ENCODE data around the gene CLASP1. TPM values are rescaled to one million over a fixed set of nuclear protein-coding genes. Genes with fewer than 3 reads are reported as not detected.

The CLASP1 gene
- total RNA-seq, 1 experiment from 2014 or later = 49.2 TPM

DNA sequence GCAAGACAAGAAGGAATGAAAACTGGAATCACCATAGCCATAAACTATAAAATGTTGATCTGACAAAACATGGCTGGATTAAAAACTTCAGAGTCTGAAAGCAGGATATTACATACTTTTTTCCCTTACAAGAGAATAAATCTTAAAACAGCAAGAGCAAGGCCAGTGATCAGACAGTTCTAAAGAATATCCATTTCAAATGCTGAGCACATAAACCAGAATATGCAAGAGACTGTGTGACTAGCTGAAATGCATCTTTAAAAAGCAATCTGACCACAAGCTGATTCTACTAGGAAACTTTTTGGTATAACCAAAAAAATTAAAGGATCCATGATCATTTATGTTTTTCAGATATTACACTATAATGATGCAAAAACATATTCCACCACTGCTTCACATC is 239.3 kb downstream of the CLASP1 start:
- no TSS peak for BruUV-seq (replicated peaks)
- H3K27ac ChIP-seq (ENCODE audit: low read length) = no peak overlapping the region
- TF ChIP-seq TCF7L2 (IDR thresholded peaks at IDR 0.05; ENCODE audit: low read depth, low read length) = no peak
- no peak for TF ChIP-seq POLR2AphosphoS5 (IDR thresholded peaks at IDR 0.05; ENCODE audit: low read depth, low read length)
- TF ChIP-seq SIN3A (IDR thresholded peaks at IDR 0.05; ENCODE audit: borderline replicate concordance, insufficient read depth, low read depth, low read length) = no peak
- TF ChIP-seq, protein P1, sequence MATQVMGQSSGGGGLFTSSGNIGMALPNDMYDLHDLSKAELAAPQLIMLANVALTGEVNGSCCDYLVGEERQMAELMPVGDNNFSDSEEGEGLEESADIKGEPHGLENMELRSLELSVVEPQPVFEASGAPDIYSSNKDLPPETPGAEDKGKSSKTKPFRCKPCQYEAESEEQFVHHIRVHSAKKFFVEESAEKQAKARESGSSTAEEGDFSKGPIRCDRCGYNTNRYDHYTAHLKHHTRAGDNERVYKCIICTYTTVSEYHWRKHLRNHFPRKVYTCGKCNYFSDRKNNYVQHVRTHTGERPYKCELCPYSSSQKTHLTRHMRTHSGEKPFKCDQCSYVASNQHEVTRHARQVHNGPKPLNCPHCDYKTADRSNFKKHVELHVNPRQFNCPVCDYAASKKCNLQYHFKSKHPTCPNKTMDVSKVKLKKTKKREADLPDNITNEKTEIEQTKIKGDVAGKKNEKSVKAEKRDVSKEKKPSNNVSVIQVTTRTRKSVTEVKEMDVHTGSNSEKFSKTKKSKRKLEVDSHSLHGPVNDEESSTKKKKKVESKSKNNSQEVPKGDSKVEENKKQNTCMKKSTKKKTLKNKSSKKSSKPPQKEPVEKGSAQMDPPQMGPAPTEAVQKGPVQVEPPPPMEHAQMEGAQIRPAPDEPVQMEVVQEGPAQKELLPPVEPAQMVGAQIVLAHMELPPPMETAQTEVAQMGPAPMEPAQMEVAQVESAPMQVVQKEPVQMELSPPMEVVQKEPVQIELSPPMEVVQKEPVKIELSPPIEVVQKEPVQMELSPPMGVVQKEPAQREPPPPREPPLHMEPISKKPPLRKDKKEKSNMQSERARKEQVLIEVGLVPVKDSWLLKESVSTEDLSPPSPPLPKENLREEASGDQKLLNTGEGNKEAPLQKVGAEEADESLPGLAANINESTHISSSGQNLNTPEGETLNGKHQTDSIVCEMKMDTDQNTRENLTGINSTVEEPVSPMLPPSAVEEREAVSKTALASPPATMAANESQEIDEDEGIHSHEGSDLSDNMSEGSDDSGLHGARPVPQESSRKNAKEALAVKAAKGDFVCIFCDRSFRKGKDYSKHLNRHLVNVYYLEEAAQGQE (IDR thresholded peaks at IDR 0.05; ENCODE audit: insufficient read depth in 1 of 2, low read depth in 2 of 2, low read length in 1 of 2) = no peak
- TF ChIP-seq, protein P2, sequence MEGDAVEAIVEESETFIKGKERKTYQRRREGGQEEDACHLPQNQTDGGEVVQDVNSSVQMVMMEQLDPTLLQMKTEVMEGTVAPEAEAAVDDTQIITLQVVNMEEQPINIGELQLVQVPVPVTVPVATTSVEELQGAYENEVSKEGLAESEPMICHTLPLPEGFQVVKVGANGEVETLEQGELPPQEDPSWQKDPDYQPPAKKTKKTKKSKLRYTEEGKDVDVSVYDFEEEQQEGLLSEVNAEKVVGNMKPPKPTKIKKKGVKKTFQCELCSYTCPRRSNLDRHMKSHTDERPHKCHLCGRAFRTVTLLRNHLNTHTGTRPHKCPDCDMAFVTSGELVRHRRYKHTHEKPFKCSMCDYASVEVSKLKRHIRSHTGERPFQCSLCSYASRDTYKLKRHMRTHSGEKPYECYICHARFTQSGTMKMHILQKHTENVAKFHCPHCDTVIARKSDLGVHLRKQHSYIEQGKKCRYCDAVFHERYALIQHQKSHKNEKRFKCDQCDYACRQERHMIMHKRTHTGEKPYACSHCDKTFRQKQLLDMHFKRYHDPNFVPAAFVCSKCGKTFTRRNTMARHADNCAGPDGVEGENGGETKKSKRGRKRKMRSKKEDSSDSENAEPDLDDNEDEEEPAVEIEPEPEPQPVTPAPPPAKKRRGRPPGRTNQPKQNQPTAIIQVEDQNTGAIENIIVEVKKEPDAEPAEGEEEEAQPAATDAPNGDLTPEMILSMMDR (IDR thresholded peaks at IDR 0.05) = no peak
- ChIA-PET POLR2A (no interaction called here), CTCF (no interaction called here)
- H3K9me3 ChIP-seq (ENCODE audit: control insufficient read depth, insufficient read depth, low read depth, low read length) = no peaks in the 10 kb centered on the region
- DNase-seq (ENCODE audit: low read depth, low spot score) (no peak), ATAC-seq (no peak)
- H3K4me1 ChIP-seq (ENCODE audit: control insufficient read depth, insufficient read depth, low read length) = no peaks in the 10 kb centered on the region
- H3K4me3 ChIP-seq (ENCODE audit: low read depth in 2 of 2, low read length in 2 of 2) = no peak overlapping the region
- H3K36me3 ChIP-seq (ENCODE audit: control insufficient read depth, insufficient read depth, low read length) = peaks cover 2% of the 10 kb centered on the region
- intact Hi-C loops (cut with micrococcal nuclease; ENCODE audit: unreplicated experiment) = loop anchor here (10.0 kb wide), 1 partner anchor 105 kb away; no protein-coding TSS in a partner anchor
- no peaks in the 10 kb centered on the region for H3K27me3 ChIP-seq (ENCODE audit: control insufficient read depth, insufficient read depth, low read length)
- in situ Hi-C loops (cut with HindIII; ENCODE audit: low pct_unique_long_range_greater_than_20kb, low sequenced_read_pairs) = no loop called here

DNA sequence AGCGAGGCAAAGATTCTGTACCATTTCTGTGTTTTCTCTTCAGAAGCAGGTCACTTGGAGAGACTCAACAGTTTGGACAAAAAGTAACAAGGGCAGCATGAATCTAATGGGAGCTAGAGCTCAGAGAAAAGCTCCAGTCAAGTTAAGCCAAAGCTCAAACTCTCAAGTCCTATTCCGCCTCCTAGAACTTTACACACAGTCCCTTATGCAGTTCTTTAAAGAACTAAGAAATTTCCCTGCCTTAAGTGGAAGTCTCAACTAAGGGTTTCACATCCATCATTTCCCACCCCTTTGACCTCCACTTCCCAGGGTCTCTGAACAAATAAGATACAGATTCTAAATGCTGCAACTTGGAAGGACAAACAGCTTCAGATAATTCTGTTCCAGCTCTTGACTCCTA is 239.9 kb downstream of the CLASP1 start:
- BruUV-seq (replicated peaks) = no TSS peak
- ATAC-seq (no peak), DNase-seq (ENCODE audit: low read depth, low spot score) (no peak)
- H3K36me3 ChIP-seq (ENCODE audit: control insufficient read depth, insufficient read depth, low read length) = peaks cover 4% of the 10 kb centered on the region
- in situ Hi-C loops (cut with HindIII; ENCODE audit: low pct_unique_long_range_greater_than_20kb, low sequenced_read_pairs) = no loop called here
- H3K27me3 ChIP-seq (ENCODE audit: control insufficient read depth, insufficient read depth, low read length) = no peaks in the 10 kb centered on the region
- CTCF ChIA-PET = no interaction called here
- H3K9me3 ChIP-seq (ENCODE audit: control insufficient read depth, insufficient read depth, low read depth, low read length) = no peaks in the 10 kb centered on the region
- H3K4me1 ChIP-seq (ENCODE audit: control insufficient read depth, insufficient read depth, low read length) = no peaks in the 10 kb centered on the region
- POLR2A ChIA-PET = no interaction called here
- intact Hi-C loops (cut with micrococcal nuclease; ENCODE audit: unreplicated experiment) = loop anchor here (10.0 kb wide), 1 partner anchor 105 kb away; no protein-coding TSS in a partner anchor
- H3K27ac ChIP-seq (ENCODE audit: low read length) = no peak overlapping the region
- H3K4me3 ChIP-seq (ENCODE audit: low read depth in 2 of 2, low read length in 2 of 2) = no peak overlapping the region
- TF ChIP-seq SIN3A (IDR thresholded peaks at IDR 0.05; ENCODE audit: borderline replicate concordance, insufficient read depth, low read depth, low read length) = no peak

DNA sequence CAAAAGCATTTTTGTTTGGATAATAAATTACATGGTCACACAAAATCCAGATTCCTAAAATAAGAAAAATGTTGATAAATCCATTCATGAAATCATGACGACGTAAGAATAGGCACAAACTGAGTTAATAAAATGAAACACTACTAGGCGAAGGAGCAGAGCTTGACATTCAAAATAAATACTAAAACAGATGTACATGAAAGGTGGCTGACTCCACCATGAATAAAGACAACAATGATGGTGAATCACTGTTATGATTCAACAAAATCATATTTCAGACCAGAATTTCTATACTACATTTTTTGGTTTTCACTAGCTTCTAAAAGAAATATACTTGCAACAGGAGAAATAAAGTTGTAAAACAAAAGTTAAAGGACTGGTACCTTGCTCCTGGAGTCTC is 240.6 kb downstream of the CLASP1 start:
- ChIA-PET POLR2A (no interaction called here), CTCF (no interaction called here)
- no peaks in the 10 kb centered on the region for H3K27me3 ChIP-seq (ENCODE audit: control insufficient read depth, insufficient read depth, low read length)
- in situ Hi-C loops (cut with HindIII; ENCODE audit: low pct_unique_long_range_greater_than_20kb, low sequenced_read_pairs) = no loop called here
- TF ChIP-seq POLR2AphosphoS5 (IDR thresholded peaks at IDR 0.05; ENCODE audit: low read depth, low read length) (no peak), SIN3A (IDR thresholded peaks at IDR 0.05; ENCODE audit: borderline replicate concordance, insufficient read depth, low read depth, low read length) (no peak), TCF7L2 (IDR thresholded peaks at IDR 0.05; ENCODE audit: low read depth, low read length) (no peak)
- TF ChIP-seq, protein P1 (IDR thresholded peaks at IDR 0.05; ENCODE audit: insufficient read depth in 1 of 2, low read depth in 2 of 2, low read length in 1 of 2) = no peak
- TF ChIP-seq, protein P2 (IDR thresholded peaks at IDR 0.05) = no peak
- no peak overlapping the region for H3K27ac ChIP-seq (ENCODE audit: low read length)
- H3K4me1 ChIP-seq (ENCODE audit: control insufficient read depth, insufficient read depth, low read length) = no peaks in the 10 kb centered on the region
- H3K4me3 ChIP-seq (ENCODE audit: low read depth in 2 of 2, low read length in 2 of 2) = no peak overlapping the region
- BruUV-seq (replicated peaks) = no TSS peak
- no peaks in the 10 kb centered on the region for H3K9me3 ChIP-seq (ENCODE audit: control insufficient read depth, insufficient read depth, low read depth, low read length)
- ATAC-seq (no peak), DNase-seq (ENCODE audit: low read depth, low spot score) (no peak)
- peaks cover 4% of the 10 kb centered on the region for H3K36me3 ChIP-seq (ENCODE audit: control insufficient read depth, insufficient read depth, low read length)
- intact Hi-C loops (cut with micrococcal nuclease; ENCODE audit: unreplicated experiment) = loop anchor here (10.0 kb wide), 1 partner anchor 106 kb away; no protein-coding TSS in a partner anchor
